Measurements from ENCODE around the gene AKAP8L. TPM values are rescaled to one million over a fixed set of nuclear protein-coding genes. Genes with fewer than 3 reads are reported as not detected.
A peak's percentile ranks its signal among the peaks of the same experiment; 100 is the strongest.

The AKAP8L gene
- total and polyA plus RNA-seq, 9 of the 15 experiments (the other 6 are each of a cell fraction or from before 2014, with no cell fraction given): 2.4 to 116 (median 70.7) TPM

GRCh38 chr19:15394426-15394825 lies 24.4 kb downstream of the AKAP8L start:
- Histone ChIP-seq H3K9ac (ENCODE audit: insufficient read depth in 1 of 2, low read depth in 2 of 2, low read length in 2 of 2) (no peak overlapping the region), H3K9me3 (replicated peaks; ENCODE audit: control insufficient read depth, insufficient read depth, low read depth, low read length) (no peaks in the 10 kb centered on the region), H3K79me2 (ENCODE audit: control insufficient read depth, insufficient read depth, low read length) (peaks cover 25% of the 10 kb centered on the region), H4K20me1 (replicated peaks; ENCODE audit: control insufficient read depth, insufficient read depth, low read length) (no peaks in the 10 kb centered on the region; the same call in 1 of the 2 replicates), H3K36me3 (ENCODE audit: control insufficient read depth, insufficient read depth, low read length) (peaks cover 81% of the 10 kb centered on the region), H3K27ac (ENCODE audit: extremely low read depth, low read depth, low read length) (no peak overlapping the region), H2AFZ (ENCODE audit: low read depth, low read length) (no peak overlapping the region), H3K4me2 (ENCODE audit: insufficient read depth, low read length) (no peak overlapping the region), H3K4me3 (no peak overlapping the region), H3K27me3 (ENCODE audit: control insufficient read depth in 2 of 2, insufficient read depth in 2 of 2, low read length in 2 of 2) (no peaks in the 10 kb centered on the region), H3K4me1 (replicated peaks in 1 of 2; ENCODE audit: control insufficient read depth in 2 of 2, insufficient read depth in 2 of 2, low read length in 2 of 2) (peaks cover 0 to 9% of the 10 kb centered on the region in 2 experiments; a peak in 1 of 5 replicates), H3K9me1 (ENCODE audit: control insufficient read depth, insufficient read depth, low read length) (no peaks in the 10 kb centered on the region)
- no peak for FAIRE-seq
- in situ Hi-C loops (cut with MboI): no loop called here
- intact Hi-C loops (cut with micrococcal nuclease): no loop called here
- ChIA-PET POLR2A (interaction anchor here (1.9 kb wide), 1 partner anchor 16 kb away, joined by 6 read pairs; no protein-coding TSS in a partner anchor), CTCF (ENCODE audit: low intra/inter-chr PET ratio) (no interaction called here)
- 78% methylated on average over 5 of the region's 5 CpGs for WGBS (ENCODE audit: insufficient coverage, low coverage, missing lambda C conversion rate)
- TF ChIP-seq HDAC2 (IDR thresholded peaks at IDR 0.05) (no peak), ZNF121 (CRISPR knock-in tag; conservative IDR thresholded peaks at IDR 0.05) (peak; percentile 93), CEBPB (tag; IDR thresholded peaks at IDR 0.05) (0 out of 2 replicates have a peak, but pooled peaks have one; percentile 19)
- ATAC-seq: no peak
- BruUV-seq (replicated peaks): no TSS peak
- DNase-seq (ENCODE audit: extremely low read depth in 1 of 4, low spot score in 3 of 4): no peak

GRCh38 chr19:15393963-15394362 lies 24.8 kb downstream of the AKAP8L start:
- Histone ChIP-seq H3K4me2 (ENCODE audit: insufficient read depth, low read length) (no peak overlapping the region), H3K27me3 (ENCODE audit: control insufficient read depth in 2 of 2, insufficient read depth in 2 of 2, low read length in 2 of 2) (no peaks in the 10 kb centered on the region), H3K4me3 (no peak overlapping the region), H3K36me3 (ENCODE audit: control insufficient read depth, insufficient read depth, low read length) (peaks cover 79% of the 10 kb centered on the region), H3K9ac (ENCODE audit: insufficient read depth in 1 of 2, low read depth in 2 of 2, low read length in 2 of 2) (no peak overlapping the region), H3K9me3 (replicated peaks; ENCODE audit: control insufficient read depth, insufficient read depth, low read depth, low read length) (no peaks in the 10 kb centered on the region), H3K79me2 (ENCODE audit: control insufficient read depth, insufficient read depth, low read length) (peaks cover 27% of the 10 kb centered on the region), H2AFZ (ENCODE audit: low read depth, low read length) (no peak overlapping the region), H3K9me1 (ENCODE audit: control insufficient read depth, insufficient read depth, low read length) (no peaks in the 10 kb centered on the region), H4K20me1 (replicated peaks; ENCODE audit: control insufficient read depth, insufficient read depth, low read length) (no peaks in the 10 kb centered on the region; the same call in 1 of the 2 replicates), H3K4me1 (replicated peaks in 1 of 2; ENCODE audit: control insufficient read depth in 2 of 2, insufficient read depth in 2 of 2, low read length in 2 of 2) (peaks cover 0 to 8% of the 10 kb centered on the region in 2 experiments; a peak in 1 of 5 replicates), H3K27ac (ENCODE audit: extremely low read depth, low read depth, low read length) (no peak overlapping the region)
- in situ Hi-C loops (cut with MboI) (no loop called here), intact Hi-C loops (cut with micrococcal nuclease) (no loop called here)
- ATAC-seq: no peak
- no peak for DNase-seq (ENCODE audit: extremely low read depth in 1 of 4, low spot score in 3 of 4)
- CTCF ChIA-PET (ENCODE audit: low intra/inter-chr PET ratio): no interaction called here
- no TSS peak for BruUV-seq (replicated peaks)
- FAIRE-seq: no peak
- POLR2A ChIA-PET: interaction anchor here (1.9 kb wide), 1 partner anchor 16 kb away, joined by 6 read pairs; no protein-coding TSS in a partner anchor
- TF ChIP-seq HMGN3 (IDR thresholded peaks at IDR 0.05; ENCODE audit: borderline replicate concordance, extremely low read depth, insufficient read length, low read depth, low read length) (no peak), POLR2G (IDR thresholded peaks at IDR 0.05; ENCODE audit: low read depth, low read length) (no peak), SRSF1 (IDR thresholded peaks at IDR 0.05; ENCODE audit: low read depth, low read length) (no peak), MITF (IDR thresholded peaks at IDR 0.05) (no peak), ATF4 (CRISPR knock-in tag; IDR thresholded peaks at IDR 0.05) (no peak), ZNF655 (CRISPR knock-in tag; IDR thresholded peaks at IDR 0.05) (no peak), NR2C2 (CRISPR knock-in tag; IDR thresholded peaks at IDR 0.05) (no peak), NR2C2 (tag; IDR thresholded peaks at IDR 0.05) (no peak), JUND (IDR thresholded peaks at IDR 0.05; ENCODE audit: borderline replicate concordance, low read depth, low read length) (no peak), JUND (tag; IDR thresholded peaks at IDR 0.05; ENCODE audit: borderline replicate concordance, low read depth, low read length) (no peak), GTF2F1 (IDR thresholded peaks at IDR 0.05; ENCODE audit: low read depth, low read length) (no peak)
